Measurements from ENCODE around the gene JPH2.

DNA sequence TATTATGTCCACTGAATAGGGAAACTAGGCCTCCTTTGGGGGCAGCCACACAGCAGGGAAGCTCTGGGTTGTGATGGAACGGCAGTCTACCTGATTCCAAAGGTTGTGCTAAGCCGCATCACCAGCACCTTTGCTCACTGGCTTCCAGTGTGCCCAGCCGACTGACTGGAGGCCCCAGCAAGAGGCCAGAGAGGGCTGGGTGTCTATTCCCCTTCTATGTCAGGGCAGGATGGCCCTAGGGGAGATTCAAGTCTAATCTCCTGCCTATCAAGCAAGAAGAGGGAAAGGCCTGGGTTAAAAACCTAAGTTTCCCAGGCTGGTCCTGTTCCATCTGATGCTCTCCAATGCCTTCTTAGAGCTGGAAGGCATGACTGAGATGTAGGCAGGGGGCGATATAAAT, 53.6 kb downstream of the JPH2 start:
- TF ChIP-seq, protein P1, sequence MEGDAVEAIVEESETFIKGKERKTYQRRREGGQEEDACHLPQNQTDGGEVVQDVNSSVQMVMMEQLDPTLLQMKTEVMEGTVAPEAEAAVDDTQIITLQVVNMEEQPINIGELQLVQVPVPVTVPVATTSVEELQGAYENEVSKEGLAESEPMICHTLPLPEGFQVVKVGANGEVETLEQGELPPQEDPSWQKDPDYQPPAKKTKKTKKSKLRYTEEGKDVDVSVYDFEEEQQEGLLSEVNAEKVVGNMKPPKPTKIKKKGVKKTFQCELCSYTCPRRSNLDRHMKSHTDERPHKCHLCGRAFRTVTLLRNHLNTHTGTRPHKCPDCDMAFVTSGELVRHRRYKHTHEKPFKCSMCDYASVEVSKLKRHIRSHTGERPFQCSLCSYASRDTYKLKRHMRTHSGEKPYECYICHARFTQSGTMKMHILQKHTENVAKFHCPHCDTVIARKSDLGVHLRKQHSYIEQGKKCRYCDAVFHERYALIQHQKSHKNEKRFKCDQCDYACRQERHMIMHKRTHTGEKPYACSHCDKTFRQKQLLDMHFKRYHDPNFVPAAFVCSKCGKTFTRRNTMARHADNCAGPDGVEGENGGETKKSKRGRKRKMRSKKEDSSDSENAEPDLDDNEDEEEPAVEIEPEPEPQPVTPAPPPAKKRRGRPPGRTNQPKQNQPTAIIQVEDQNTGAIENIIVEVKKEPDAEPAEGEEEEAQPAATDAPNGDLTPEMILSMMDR (IDR thresholded peaks at IDR 0.05; ENCODE audit: insufficient read depth, low read length, poor library complexity, severe bottlenecking) = no peak
- no peak for TF ChIP-seq EZH2phosphoT487 (conservative IDR thresholded peaks at IDR 0.05; ENCODE audit: low read length)

Measured in SU-DHL-6 (cell line).